Astrocyte (in vitro differentiated cells and primary cell): Measurements from ENCODE around the gene FOXA1.

ENCODE experiments used
- CTCF ChIP-seq: IDR thresholded peaks from 2 replicates; pipeline ENCODE4 v1.5.1; 2011; ENCODE audit warnings: low read depth, mild to moderate bottlenecking, inconsistent platforms, low read length, moderate library complexity; ENCODE audit not compliant: insufficient read depth
- EZH2 ChIP-seq: IDR thresholded peaks from 2 replicates; pipeline ENCODE4 v1.6.1; 2012; ENCODE audit warnings: mild to moderate bottlenecking, low read length, inconsistent platforms; ENCODE audit not compliant: insufficient read depth

GRCh38 chr14:37590428-37591139 lies 4.5 kb downstream of the FOXA1 start:
- TF ChIP-seq CTCF, result no peak
- no peak for TF ChIP-seq EZH2
